ENCODE results near the gene NINL.

Gene NINL

GRCh38 chr20:25548613-25549086, 36.7 kb downstream of the NINL start:
- Histone ChIP-seq H3K27me3 (no peaks in the 10 kb centered on the region), H3K4me2 (no peak overlapping the region), H3K4me3 (no peak overlapping the region), H3K4me1 (peaks cover 59% of the 10 kb centered on the region), H3K27ac (peak overlapping the region; percentile 26; the same call in 1 of the 2 replicates), H3K9me3 (no peaks in the 10 kb centered on the region), H3K36me3 (no peaks in the 10 kb centered on the region), H4K20me1 (no peaks in the 10 kb centered on the region), H3K9ac (no peak overlapping the region)
- TF ChIP-seq Cebpa-rat (IDR thresholded peaks at IDR 0.05): no peak

DNA sequence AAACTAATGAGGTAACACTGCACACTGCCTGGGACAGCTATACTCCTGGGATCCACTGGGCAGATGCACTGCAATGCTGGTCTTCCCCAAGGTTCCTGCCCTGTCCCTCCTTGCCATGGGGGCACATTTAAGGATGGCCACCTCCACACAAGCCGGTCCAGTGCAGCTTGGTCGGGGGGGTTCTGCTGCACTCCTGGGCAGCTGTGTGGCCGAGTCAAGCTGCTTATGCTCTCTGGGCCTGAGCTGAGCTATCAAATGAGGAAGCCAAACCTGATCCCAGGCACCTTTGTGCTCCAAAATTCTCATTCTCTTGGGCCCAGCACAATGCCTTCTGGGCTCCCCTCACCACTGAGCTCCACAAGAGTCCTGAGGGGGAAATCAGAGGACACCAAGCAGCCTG, 37.3 kb downstream of the NINL start:
- no peaks in the 10 kb centered on the region for H3K36me3 ChIP-seq
- H3K4me1 ChIP-seq: peaks cover 53% of the 10 kb centered on the region
- H3K9me3 ChIP-seq: no peaks in the 10 kb centered on the region
- TF ChIP-seq Cebpa-rat (IDR thresholded peaks at IDR 0.05): no peak
- H3K27ac ChIP-seq: no peak overlapping the region
- H3K27me3 ChIP-seq: no peaks in the 10 kb centered on the region
- no peaks in the 10 kb centered on the region for H4K20me1 ChIP-seq
- no peak overlapping the region for H3K4me3 ChIP-seq
- H3K4me2 ChIP-seq: no peak overlapping the region
- no peak overlapping the region for H3K9ac ChIP-seq

DNA sequence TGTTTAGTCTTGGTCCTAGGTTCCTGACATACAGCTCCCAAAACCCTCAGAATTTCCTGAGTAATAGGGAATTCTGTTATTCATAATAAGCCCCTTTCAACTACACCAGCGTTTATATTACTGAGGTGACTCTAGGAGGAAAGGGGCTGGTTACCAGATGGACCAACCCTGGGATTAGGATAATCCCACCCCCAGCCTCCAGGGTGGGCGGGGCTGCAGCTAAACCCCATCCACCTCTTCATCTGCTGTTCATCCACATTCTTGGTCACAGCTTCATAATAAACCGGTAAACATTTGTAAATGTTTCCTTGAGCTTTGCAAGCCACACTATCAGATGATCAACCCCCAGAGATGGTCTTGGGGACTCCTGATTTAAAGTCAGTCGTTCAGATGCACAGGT, 38.3 kb downstream of the NINL start:
- Histone ChIP-seq H3K36me3 (no peaks in the 10 kb centered on the region), H3K4me1 (peaks cover 46% of the 10 kb centered on the region), H3K9ac (no peak overlapping the region), H3K9me3 (no peaks in the 10 kb centered on the region), H3K4me2 (no peak overlapping the region), H4K20me1 (no peaks in the 10 kb centered on the region), H3K4me3 (no peak overlapping the region), H3K27me3 (no peaks in the 10 kb centered on the region), H3K27ac (no peak overlapping the region)
- TF ChIP-seq Cebpa-rat (IDR thresholded peaks at IDR 0.05): no peak

- Histone ChIP-seq H3K27ac (no peak overlapping the region), H3K4me3 (no peak overlapping the region), H3K36me3 (no peaks in the 10 kb centered on the region), H3K4me1 (peaks cover 46% of the 10 kb centered on the region), H3K9ac (no peak overlapping the region), H3K27me3 (no peaks in the 10 kb centered on the region), H3K4me2 (peak overlapping the region; percentile 17; the same call in 1 of the 2 replicates), H4K20me1 (no peaks in the 10 kb centered on the region), H3K9me3 (no peaks in the 10 kb centered on the region)
- no peak for TF ChIP-seq Cebpa-rat (IDR thresholded peaks at IDR 0.05)
Observed at GRCh38 chr20:25546048-25546447, 39.3 kb downstream of the NINL start.

- no peak overlapping the region for H3K4me2 ChIP-seq
- no peaks in the 10 kb centered on the region for H3K27me3 ChIP-seq
- H3K27ac ChIP-seq: no peak overlapping the region
Observed at GRCh38 chr20:25545171-25545570, 40.2 kb downstream of the NINL start.

GRCh38 chr20:25544734-25545133, 40.6 kb downstream of the NINL start:
- Histone ChIP-seq H3K4me2 (no peak overlapping the region), H3K9me3 (no peaks in the 10 kb centered on the region), H3K4me3 (no peak overlapping the region), H3K9ac (no peak overlapping the region), H3K36me3 (no peaks in the 10 kb centered on the region), H3K4me1 (peaks cover 47% of the 10 kb centered on the region), H4K20me1 (no peaks in the 10 kb centered on the region), H3K27ac (no peak overlapping the region), H3K27me3 (no peaks in the 10 kb centered on the region)
- no peak for TF ChIP-seq Cebpa-rat (IDR thresholded peaks at IDR 0.05)

More at GRCh38 chr20:25545171-25545570, 40.2 kb downstream of the NINL start:
- H3K9me3 ChIP-seq: no peaks in the 10 kb centered on the region
- H3K9ac ChIP-seq: no peak overlapping the region
- H3K4me1 ChIP-seq: peaks cover 45% of the 10 kb centered on the region
- H4K20me1 ChIP-seq: no peaks in the 10 kb centered on the region
- TF ChIP-seq Cebpa-rat (IDR thresholded peaks at IDR 0.05): no peak
- no peak overlapping the region for H3K4me3 ChIP-seq
- H3K36me3 ChIP-seq: no peaks in the 10 kb centered on the region

GRCh38 chr20:25544311-25544710, 41.0 kb downstream of the NINL start:
- TF ChIP-seq Cebpa-rat (IDR thresholded peaks at IDR 0.05): no peak
- no peak overlapping the region for H3K4me3 ChIP-seq
- H3K4me2 ChIP-seq: 0 out of 2 replicates have a peak overlapping the region, but pooled peaks have one; percentile 5
- no peaks in the 10 kb centered on the region for H3K27me3 ChIP-seq
- peaks cover 51% of the 10 kb centered on the region for H3K4me1 ChIP-seq
- no peaks in the 10 kb centered on the region for H3K36me3 ChIP-seq
- H3K9ac ChIP-seq: no peak overlapping the region
- H4K20me1 ChIP-seq: no peaks in the 10 kb centered on the region
- no peaks in the 10 kb centered on the region for H3K9me3 ChIP-seq
- no peak overlapping the region for H3K27ac ChIP-seq

- no peak for TF ChIP-seq Cebpa-rat (IDR thresholded peaks at IDR 0.05)
- Histone ChIP-seq H3K4me1 (peaks cover 57% of the 10 kb centered on the region), H3K9ac (no peak overlapping the region), H3K27ac (no peak overlapping the region), H3K4me2 (no peak overlapping the region), H3K27me3 (no peaks in the 10 kb centered on the region), H4K20me1 (no peaks in the 10 kb centered on the region), H3K9me3 (no peaks in the 10 kb centered on the region), H3K4me3 (no peak overlapping the region), H3K36me3 (no peaks in the 10 kb centered on the region)
Observed at GRCh38 chr20:25543068-25543467, 42.3 kb downstream of the NINL start.

GRCh38 chr20:25541676-25542075, 43.7 kb downstream of the NINL start:
- Histone ChIP-seq H3K27me3 (no peaks in the 10 kb centered on the region), H4K20me1 (no peaks in the 10 kb centered on the region), H3K4me1 (peaks cover 64% of the 10 kb centered on the region), H3K4me2 (peak overlapping the region; percentile 60), H3K4me3 (no peak overlapping the region), H3K36me3 (no peaks in the 10 kb centered on the region), H3K9ac (no peak overlapping the region), H3K9me3 (no peaks in the 10 kb centered on the region), H3K27ac (peak overlapping the region; percentile 46; the same call in 1 of the 2 replicates)
- TF ChIP-seq Cebpa-rat (IDR thresholded peaks at IDR 0.05): no peak

GRCh38 chr20:25539742-25540672, 45.3 kb downstream of the NINL start:
- Histone ChIP-seq H4K20me1 (no peaks in the 10 kb centered on the region), H3K4me2 (peak overlapping the region; percentile 22), H3K4me3 (no peak overlapping the region), H3K9ac (no peak overlapping the region), H3K9me3 (0 out of 2 replicates have a peak, but pooled peaks cover 6% of the 10 kb centered on the region), H3K27ac (0 out of 2 replicates have a peak overlapping the region, but pooled peaks have one; percentile 16), H3K27me3 (no peaks in the 10 kb centered on the region), H3K36me3 (no peaks in the 10 kb centered on the region), H3K4me1 (peaks cover 53% of the 10 kb centered on the region)
- TF ChIP-seq Cebpa-rat (IDR thresholded peaks at IDR 0.05): no peak
